HG03342 (cell line): ENCODE measurements around the gene DENND2C.

Experiments
- ATAC-seq: cut with Tn5 transposase; IDR thresholded peaks from one replicate; pipeline ENCODE4 v1.9.1; 2021; ENCODE audit warnings: mild to moderate bottlenecking, moderate library complexity; ENCODE audit not compliant: unreplicated experiment

The DENND2C gene

GRCh38 chr1:114547076-114547475, 122.8 kb downstream of the DENND2C start:
- ATAC-seq: no peak

GRCh38 chr1:114545796-114546195, 124.1 kb downstream of the DENND2C start:
- ATAC-seq: no peak

- ATAC-seq: no peak
Observed at GRCh38 chr1:114545315-114545714, 124.5 kb downstream of the DENND2C start.

GRCh38 chr1:114540821-114541220, 129.0 kb downstream of the DENND2C start:
- ATAC-seq: no peak

GRCh38 chr1:114540272-114540671, 129.6 kb downstream of the DENND2C start:
- no peak for ATAC-seq

GRCh38 chr1:114536043-114536442, 133.8 kb downstream of the DENND2C start:
- ATAC-seq: no peak

GRCh38 chr1:114535401-114535800, 134.4 kb downstream of the DENND2C start:
- ATAC-seq: no peak
